Thyroid gland (tissue), 4 donors: ENCODE measurements around the gene MCCC1.

Experiments
- CTCF ChIP-seq, 6 experiments: fragments of 200-600 bp in 3 of 6; fragments of 450-650 bp in 3 of 6; sonication (generic) in 3 of 6; IDR thresholded peaks; one replicate each; pipeline ENCODE4 v1.5.1; 2016 to 2019; ENCODE audit warnings: antibody characterized with exemption in 6 of 6, mild to moderate bottlenecking in 2 of 6, inconsistent platforms in 1 of 6, moderate library complexity in 1 of 6
- POLR2A ChIP-seq, 2 donors: fragments of 450-650 bp; IDR thresholded peaks; one replicate each; pipeline ENCODE4 v1.6.1; 2017; ENCODE audit warnings: antibody characterized with exemption in 2 of 2, mild to moderate bottlenecking in 2 of 2, moderate library complexity in 1 of 2

- TF ChIP-seq CTCF (IDR thresholded peaks at IDR 0.05) (no peak), POLR2A (IDR thresholded peaks at IDR 0.05) (no peak)
These were observed 33.1 kb upstream of the MCCC1 start for GRCh38 chr3:183132409-183132808.
